HCT116 (cell line): Measurements from ENCODE around the gene MIEF1. TPM values are rescaled to one million over a fixed set of nuclear protein-coding genes. Genes with fewer than 3 reads are reported as not detected.
A peak's percentile ranks its signal among the peaks of the same experiment; 100 is the strongest.

ENCODE experiments used
- ATAC-seq: fragments of 200-7000 bp; cut with Tn5 transposase; 2 replicates; pipeline ENCODE4 v1.9.1; 2020; ENCODE audit warnings: mild to moderate bottlenecking, moderate library complexity
- BruUV-seq: library from RNA; stranded (reverse); fragments of 400-500 nt; replicated peaks from 2 replicates; lab custom pipeline; 2021; lab: Mats Ljungman, UMichigan
- CTCF ChIA-PET: fragments of 300-600 bp; sonication (Branson Sonifier 250); formaldehyde crosslinking; loops from one replicate; lab custom pipeline; 2021; ENCODE audit warnings: antibody characterized with exemption; lab: Charles Lee
- POLR2A ChIA-PET: fragments of 300-600, 350-600 bp; sonication (Branson Sonifier 250); formaldehyde crosslinking; loops from one replicate; lab custom pipeline; 2021; ENCODE audit warnings: antibody characterized with exemption; lab: Charles Lee
- RAD21 ChIA-PET, 2 experiments: fragments of 300-600 bp; sonication (Branson Sonifier 250); formaldehyde crosslinking; loops; one replicate each; lab custom pipeline; 2023; ENCODE audit warnings: low total read pairs in 2 of 2; ENCODE audit not compliant: uncharacterized antibody in 2 of 2, unreplicated experiment in 2 of 2, low non-redundant PET in 1 of 2; lab: Charles Lee
- DNase-seq: peaks from one replicate; pipeline ENCODE4 v3.0.0-alpha.2; 2010; ENCODE audit warnings: low read depth, low spot score
- H2AFZ ChIP-seq: fragments of 200-600 bp; shearing (Covaris generic), sonication (generic); 2 replicates; pipeline ENCODE4 v1.6.1; 2017; ENCODE audit warnings: low read depth, mixed run types, mixed read lengths, antibody characterized with exemption, low read length; ENCODE audit not compliant: poor library complexity, severe bottlenecking
- H3K27ac ChIP-seq: 2 replicates; pipeline ENCODE4 v1.5.1; 2012; ENCODE audit warnings: low read depth, low read length
- H3K27me3 ChIP-seq: fragments of 200-600 bp; sonication (generic); 2 replicates; pipeline ENCODE4 v1.6.1; 2016; ENCODE audit warnings: mixed run types, low read length, mixed read lengths; ENCODE audit not compliant: insufficient read depth
- H3K36me3 ChIP-seq, 2 experiments: fragments of 200-500 bp in 1 of 2; fragments of 200-600 bp in 1 of 2; sonication (Bioruptor generic) in 1 of 2; sonication (generic) in 1 of 2; 2 replicates each; pipeline versions ENCODE4 v1.5.1 to v1.6.1; 2014 to 2016; ENCODE audit warnings: low read length in 2 of 2, inconsistent platforms in 1 of 2, mixed read lengths in 1 of 2, mixed run types in 1 of 2; ENCODE audit not compliant: insufficient read depth in 2 of 2, control insufficient read depth in 1 of 2
- H3K4me1 ChIP-seq, 2 experiments: fragments of 200-600 bp in 1 of 2; sonication (generic) in 1 of 2; 2 replicates each; pipeline versions ENCODE4 v1.5.1 to v1.6.1; 2012 to 2017; ENCODE audit warnings: low read length in 2 of 2, inconsistent platforms in 1 of 2, mild to moderate bottlenecking in 1 of 2, mixed read lengths in 1 of 2, mixed run types in 1 of 2, moderate library complexity in 1 of 2; ENCODE audit not compliant: insufficient read depth in 2 of 2, control insufficient read depth in 1 of 2
- H3K4me2 ChIP-seq: fragments of 200-600 bp; sonication (generic); 2 replicates; pipeline ENCODE4 v1.6.1; 2017; ENCODE audit warnings: mixed run types, low read length, mixed read lengths
- H3K4me3 ChIP-seq, 2 experiments: fragments of 200-600 bp in 1 of 2; sonication (generic) in 1 of 2; replicated peaks in 1 of 2; 2 replicates each; pipeline ENCODE4 v1.5.1; 2011 to 2016; ENCODE audit warnings: low read length in 2 of 2, control low read depth in 1 of 2, low read depth in 1 of 2, mild to moderate bottlenecking in 1 of 2, mixed read lengths in 1 of 2, mixed run types in 1 of 2
- H3K79me2 ChIP-seq: fragments of 200-600 bp; sonication (generic); 2 replicates; pipeline ENCODE4 v1.6.1; 2017; ENCODE audit warnings: mild to moderate bottlenecking, mixed run types, low read length, moderate library complexity, mixed read lengths; ENCODE audit not compliant: insufficient read depth
- H3K9ac ChIP-seq: fragments of 200-600 bp; sonication (generic); 2 replicates; pipeline ENCODE4 v1.6.1; 2016; ENCODE audit warnings: low read length, mixed read lengths
- H3K9me2 ChIP-seq: fragments of 200-600 bp; sonication (generic), shearing (Covaris generic); 2 replicates; pipeline ENCODE4 v1.6.1; 2017; ENCODE audit warnings: mixed run types, mild to moderate bottlenecking, moderate library complexity; ENCODE audit not compliant: insufficient read depth
- H3K9me3 ChIP-seq, 2 experiments: fragments of 200-500 bp in 1 of 2; fragments of 200-600 bp in 1 of 2; sonication (Bioruptor generic) in 1 of 2; sonication (generic) in 1 of 2; 2 replicates each; pipeline ENCODE4 v1.6.1; 2014 to 2017; ENCODE audit warnings: low read length in 2 of 2, mixed read lengths in 2 of 2, inconsistent platforms in 1 of 2, low read depth in 1 of 2, mild to moderate bottlenecking in 1 of 2, mixed run types in 1 of 2, moderate library complexity in 1 of 2; ENCODE audit not compliant: control insufficient read depth in 1 of 2, insufficient read depth in 1 of 2
- H4K20me1 ChIP-seq: fragments of 200-600 bp; sonication (generic), shearing (Covaris generic); 2 replicates; pipeline ENCODE4 v1.6.1; 2017; ENCODE audit warnings: mixed run types, mild to moderate bottlenecking, moderate library complexity; ENCODE audit not compliant: insufficient read depth
- ATF3 ChIP-seq: IDR thresholded peaks from 2 replicates; pipeline ENCODE4 v1.6.1; 2012
- ELF1 ChIP-seq: IDR thresholded peaks from 2 replicates; pipeline ENCODE4 v1.6.1; 2012; ENCODE audit warnings: low read depth, borderline replicate concordance
- JUND ChIP-seq: IDR thresholded peaks from 2 replicates; pipeline ENCODE4 v1.6.1; 2012
- MAX ChIP-seq: IDR thresholded peaks from 2 replicates; pipeline ENCODE4 v1.6.1; 2012
- REST ChIP-seq: IDR thresholded peaks from 2 replicates; pipeline ENCODE4 v1.6.1; 2012; ENCODE audit warnings: low read depth
- SIN3A ChIP-seq: IDR thresholded peaks from 2 replicates; pipeline ENCODE4 v1.6.1; 2012; ENCODE audit warnings: low read depth
- SRF ChIP-seq: IDR thresholded peaks from 2 replicates; pipeline ENCODE4 v1.6.1; 2012; ENCODE audit warnings: low read depth
- intact Hi-C: fragments of 100-400 bp; cut with micrococcal nuclease; formaldehyde crosslinking; loops from 2 replicates; pipeline ENCODE4 v1.10.0; 2022
- total RNA-seq: library from RNA; stranded (reverse); gene quantifications from one replicate; pipeline ENCODE4 v1.2.1, GENCODE V29; 2021; ENCODE audit not compliant: unreplicated experiment

The MIEF1 gene
- total RNA-seq, 1 experiment from 2014 or later, result 42.8 TPM

- BruUV-seq, result TSS peak; percentile 48
- H3K4me1 ChIP-seq, result peaks cover 16 to 26% of the 10 kb centered on the region in 2 experiments
- H3K4me3 ChIP-seq, result peak overlapping the region; percentile 92 to 97
- H3K4me2 ChIP-seq, result peak overlapping the region; percentile 80
- H3K9ac ChIP-seq, result peak overlapping the region; percentile 96
- peaks cover 25 to 37% of the 10 kb centered on the region in 2 experiments for H3K36me3 ChIP-seq
- peaks cover 58% of the 10 kb centered on the region for H3K79me2 ChIP-seq
- no peak overlapping the region for H2AFZ ChIP-seq
- no peaks in the 10 kb centered on the region for H3K27me3 ChIP-seq
- no peaks in the 10 kb centered on the region; the same call in 1 of the 2 replicates for H4K20me1 ChIP-seq
- no peaks in the 10 kb centered on the region for H3K9me3 ChIP-seq
- intact Hi-C loops, result loop anchor here (2.0 kb wide), 1 partner anchor 18 kb away; the partner anchor contains the start of gene ATF4
- ATAC-seq (no peak), DNase-seq (no peak)
- peak overlapping the region; percentile 70 for H3K27ac ChIP-seq
- ChIA-PET CTCF (interaction anchor here (0.8 to 2.7 kb wide), 3 partner anchors 11 to 26 kb away, joined by 3 to 19 read pairs (median 8); partner anchors contain the start of gene ATF4), POLR2A (interaction anchor here (0.7 to 4.2 kb wide), 4 partner anchors 11 to 183 kb away, joined by 3 to 37 read pairs (median 5); partner anchors contain the start of genes ATF4 and RPL3), RAD21 (interaction anchor here in 1 of 2 experiments (0.9 kb wide), 1 partner anchor 17 kb away, joined by 3 read pairs; no protein-coding TSS in a partner anchor)
- no peak for TF ChIP-seq REST
- TF ChIP-seq SRF, result no peak
- no peak for TF ChIP-seq SIN3A
- TF ChIP-seq ATF3, result no peak
- TF ChIP-seq MAX, result no peak
- no peak for TF ChIP-seq ELF1
- TF ChIP-seq JUND, result no peak
- TF ChIP-seq, all 23 proteins: peak for 0
- H3K9me2 ChIP-seq, result no peaks in the 10 kb centered on the region
These were observed 809 bp downstream of the MIEF1 start for GRCh38 chr22:39502789-39503409.
